ENCODE data around the gene SPACA6. TPM values are rescaled to one million over a fixed set of nuclear protein-coding genes. Genes with fewer than 3 reads are reported as not detected.

The SPACA6 gene
- total RNA-seq, 1 experiment from 2014 or later = 13.3 TPM

- Mint-ChIP-seq H3K4me3 (peak overlapping the region; percentile 4; the same call in 1 of the 2 replicates), H3K9me3 (no peaks in the 10 kb centered on the region), H3K36me3 (peaks cover 14% of the 10 kb centered on the region), H3K4me1 (peaks cover 23% of the 10 kb centered on the region), H3K27ac (no peak overlapping the region), H3K27me3 (ENCODE audit: low read depth) (peaks cover 27% of the 10 kb centered on the region)
- DNase-seq (ENCODE audit: low spot score) (no peak), ATAC-seq (no peak)
- CTCF ChIA-PET = no interaction called here
- TF ChIP-seq TP53 (CRISPR knock-in tag; IDR thresholded peaks at IDR 0.05) = no peak
- TF ChIP-seq ZNF121 (CRISPR knock-in tag; IDR thresholded peaks at IDR 0.05) = no peak
- no peak for TF ChIP-seq CBFB (CRISPR knock-in tag; IDR thresholded peaks at IDR 0.05; ENCODE audit: low read depth)
- TF ChIP-seq HMGXB4 (CRISPR knock-in tag; IDR thresholded peaks at IDR 0.05) = no peak
- TF ChIP-seq ZNF396 (CRISPR knock-in tag; IDR thresholded peaks at IDR 0.05; ENCODE audit: borderline replicate concordance) = no peak
- no peak for TF ChIP-seq RELA (CRISPR knock-in tag; IDR thresholded peaks at IDR 0.05; ENCODE audit: borderline replicate concordance)
- no peak for TF ChIP-seq ATF2 (CRISPR knock-in tag; IDR thresholded peaks at IDR 0.05; ENCODE audit: borderline replicate concordance, low read depth)
- TF ChIP-seq PREB (CRISPR knock-in tag; IDR thresholded peaks at IDR 0.05; ENCODE audit: borderline replicate concordance) = no peak
- no peak for TF ChIP-seq PRRX2 (CRISPR knock-in tag; IDR thresholded peaks at IDR 0.05)
- TF ChIP-seq ZNF512 (CRISPR knock-in tag; IDR thresholded peaks at IDR 0.05; ENCODE audit: borderline replicate concordance) = no peak
- no peak for TF ChIP-seq FOXJ3 (CRISPR knock-in tag; IDR thresholded peaks at IDR 0.05; ENCODE audit: borderline replicate concordance)
- no peak for TF ChIP-seq ATF6 (CRISPR knock-in tag; IDR thresholded peaks at IDR 0.05)
- TF ChIP-seq ETV6 (CRISPR knock-in tag; IDR thresholded peaks at IDR 0.05) = no peak
- no peak for TF ChIP-seq ZNF281 (CRISPR knock-in tag; IDR thresholded peaks at IDR 0.05)
- no peak for TF ChIP-seq NFE2L1 (CRISPR knock-in tag; IDR thresholded peaks at IDR 0.05)
- TF ChIP-seq AR (CRISPR knock-in tag; IDR thresholded peaks at IDR 0.05) = no peak
- TF ChIP-seq AFF4 (CRISPR knock-in tag; IDR thresholded peaks at IDR 0.05; ENCODE audit: borderline replicate concordance) = no peak
- POLR2A ChIA-PET = interaction anchor here (0.7 kb wide), 1 partner anchor 1099 kb away, joined by 3 read pairs; no protein-coding TSS in a partner anchor
Observed at GRCh38 chr19:51706296-51706695, 13.2 kb downstream of the SPACA6 start.

All from WTC11 (cell line).